Cardiac fibroblast (primary cell): ENCODE data around the gene PBX3.

Source experiments
- DNase-seq, 2 donors: peaks; one replicate each; pipeline versions ENCODE4 v3.0.0 to v3.0.0-alpha.2; 2010; ENCODE audit warnings: low read depth in 2 of 2
- H3K4me3 ChIP-seq, 2 donors: replicated peaks in 1 of 2; 1 replicate in 1 of 2; 2 replicates in 1 of 2; pipeline ENCODE4 v1.5.1; 2011; ENCODE audit warnings: low read depth in 2 of 2, low read length in 2 of 2, mild to moderate bottlenecking in 2 of 2, moderate library complexity in 1 of 2
- CTCF ChIP-seq: IDR thresholded peaks from one replicate; pipeline ENCODE4 v1.5.1; 2011; ENCODE audit warnings: low read depth, mild to moderate bottlenecking, low read length, inconsistent platforms

Gene PBX3

DNA sequence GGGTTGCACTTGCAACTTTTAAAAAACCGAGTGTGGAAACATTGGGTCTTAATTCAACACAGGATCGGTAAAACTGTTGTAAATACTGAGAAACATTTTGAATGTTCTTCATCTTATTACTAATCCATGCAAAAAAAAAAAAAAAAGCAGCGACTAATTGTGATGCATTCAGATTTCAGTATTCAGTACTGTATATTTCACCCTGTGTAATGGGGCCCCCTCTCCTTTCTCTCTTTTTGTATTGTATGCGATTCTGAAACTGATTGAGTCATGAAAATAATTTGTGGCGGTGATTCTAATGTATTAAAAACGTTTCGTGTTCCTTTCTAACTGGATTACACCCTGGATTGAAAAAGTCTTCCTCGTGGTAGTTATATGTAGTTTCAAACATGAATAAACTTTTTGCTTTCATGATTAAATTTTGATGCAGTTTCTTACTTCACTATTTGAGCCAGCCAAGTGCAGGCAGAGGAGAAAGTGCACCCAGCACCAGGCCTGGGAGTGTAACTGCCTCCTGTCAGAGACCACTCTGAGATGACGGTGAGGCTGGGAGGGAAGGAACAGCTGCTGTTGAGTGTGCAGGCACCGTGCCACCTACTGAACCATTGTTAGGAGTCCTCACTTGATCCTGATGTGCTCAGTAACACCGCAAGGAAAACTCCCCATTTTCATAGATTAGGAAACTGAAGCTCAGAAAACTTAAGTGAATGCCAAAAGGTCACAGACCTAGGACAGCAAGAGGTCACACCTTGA, 220.0 kb downstream of the PBX3 start:
- no peak overlapping the region for H3K4me3 ChIP-seq
- TF ChIP-seq CTCF: no peak
- DNase-seq: no peak

- peak in 1 of 2 donors; percentile 21 for DNase-seq
- no peak overlapping the region for H3K4me3 ChIP-seq
- no peak for TF ChIP-seq CTCF
These were observed 221.7 kb downstream of the PBX3 start for GRCh38 chr9:125968714-125969374.

GRCh38 chr9:125969462-125969861, 222.3 kb downstream of the PBX3 start:
- DNase-seq: no peak
- no peak overlapping the region for H3K4me3 ChIP-seq
- TF ChIP-seq CTCF: no peak

- DNase-seq: no peak
- no peak for TF ChIP-seq CTCF
- H3K4me3 ChIP-seq: no peak overlapping the region
These were observed 222.7 kb downstream of the PBX3 start for GRCh38 chr9:125969868-125970267.

GRCh38 chr9:125970340-125970739, 223.2 kb downstream of the PBX3 start:
- no peak for TF ChIP-seq CTCF
- DNase-seq: no peak
- no peak overlapping the region for H3K4me3 ChIP-seq

DNA sequence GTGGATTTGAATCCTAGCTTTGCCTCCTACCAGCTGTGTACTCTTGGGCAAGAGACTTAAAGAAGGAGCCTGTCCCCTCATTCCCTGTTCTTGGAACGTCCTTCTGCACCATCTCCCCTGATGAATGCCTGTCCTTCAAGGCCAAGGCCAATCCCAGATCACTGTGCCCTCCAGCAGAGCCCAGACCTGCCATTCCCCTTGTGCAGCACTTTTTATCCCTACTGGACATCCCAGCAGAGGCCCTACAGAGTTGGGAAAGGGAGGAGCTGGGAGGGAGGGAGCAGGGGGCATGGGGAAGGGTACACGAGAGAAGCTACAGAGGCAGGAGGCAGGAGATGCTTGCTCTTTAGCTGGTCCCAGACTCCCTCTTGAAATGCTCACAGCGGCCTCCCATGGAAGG, 223.9 kb downstream of the PBX3 start:
- TF ChIP-seq CTCF: no peak
- H3K4me3 ChIP-seq: no peak overlapping the region
- peak in 1 of 2 donors; percentile 9 for DNase-seq
